Measurements from ENCODE around the gene FRMD3.

Gene FRMD3

GRCh38 chr9:83447351-83447750, 90.8 kb downstream of the FRMD3 start:
- Histone ChIP-seq H3K36me3 (ENCODE audit: control insufficient read depth, insufficient read depth, low read length) (no peaks in the 10 kb centered on the region), H3K9ac (ENCODE audit: low read length) (no peak overlapping the region), H3K27me3 (ENCODE audit: control insufficient read depth, insufficient read depth, low read length) (no peaks in the 10 kb centered on the region), H3K4me3 (ENCODE audit: low read length) (no peak overlapping the region), H3K4me1 (ENCODE audit: control insufficient read depth, insufficient read depth, low read length) (no peaks in the 10 kb centered on the region), H3K9me3 (ENCODE audit: control insufficient read depth, low read length) (no peaks in the 10 kb centered on the region)

- Histone ChIP-seq H3K36me3 (ENCODE audit: control insufficient read depth, insufficient read depth, low read length) (no peaks in the 10 kb centered on the region), H3K27me3 (ENCODE audit: control insufficient read depth, insufficient read depth, low read length) (no peaks in the 10 kb centered on the region), H3K9me3 (ENCODE audit: control insufficient read depth, low read length) (no peaks in the 10 kb centered on the region), H3K4me1 (ENCODE audit: control insufficient read depth, insufficient read depth, low read length) (no peaks in the 10 kb centered on the region), H3K4me3 (ENCODE audit: low read length) (no peak overlapping the region), H3K9ac (ENCODE audit: low read length) (no peak overlapping the region)
These were observed 92.4 kb downstream of the FRMD3 start for GRCh38 chr9:83445703-83446265.

GRCh38 chr9:83444110-83444509, 94.1 kb downstream of the FRMD3 start:
- Histone ChIP-seq H3K27me3 (ENCODE audit: control insufficient read depth, insufficient read depth, low read length) (no peaks in the 10 kb centered on the region), H3K9me3 (ENCODE audit: control insufficient read depth, low read length) (no peaks in the 10 kb centered on the region), H3K4me3 (ENCODE audit: low read length) (no peak overlapping the region), H3K9ac (ENCODE audit: low read length) (no peak overlapping the region), H3K4me1 (ENCODE audit: control insufficient read depth, insufficient read depth, low read length) (peaks cover 5% of the 10 kb centered on the region), H3K36me3 (ENCODE audit: control insufficient read depth, insufficient read depth, low read length) (no peaks in the 10 kb centered on the region)

- Histone ChIP-seq H3K4me3 (ENCODE audit: low read length) (no peak overlapping the region), H3K4me1 (ENCODE audit: control insufficient read depth, insufficient read depth, low read length) (peaks cover 5% of the 10 kb centered on the region)
These were observed 96.8 kb downstream of the FRMD3 start for GRCh38 chr9:83441390-83441789.

GRCh38 chr9:83440641-83441040, 97.6 kb downstream of the FRMD3 start:
- H3K36me3 ChIP-seq (ENCODE audit: control insufficient read depth, insufficient read depth, low read length), result no peaks in the 10 kb centered on the region
- peaks cover 5% of the 10 kb centered on the region for H3K4me1 ChIP-seq (ENCODE audit: control insufficient read depth, insufficient read depth, low read length)
- no peak overlapping the region for H3K4me3 ChIP-seq (ENCODE audit: low read length)
- no peaks in the 10 kb centered on the region for H3K9me3 ChIP-seq (ENCODE audit: control insufficient read depth, low read length)
- H3K27me3 ChIP-seq (ENCODE audit: control insufficient read depth, insufficient read depth, low read length), result no peaks in the 10 kb centered on the region
- no peak overlapping the region for H3K9ac ChIP-seq (ENCODE audit: low read length)

More at GRCh38 chr9:83441390-83441789, 96.8 kb downstream of the FRMD3 start:
- Histone ChIP-seq H3K27me3 (ENCODE audit: control insufficient read depth, insufficient read depth, low read length) (no peaks in the 10 kb centered on the region), H3K9ac (ENCODE audit: low read length) (no peak overlapping the region), H3K36me3 (ENCODE audit: control insufficient read depth, insufficient read depth, low read length) (no peaks in the 10 kb centered on the region), H3K9me3 (ENCODE audit: control insufficient read depth, low read length) (no peaks in the 10 kb centered on the region)

GRCh38 chr9:83435301-83435700, 102.9 kb downstream of the FRMD3 start:
- no peaks in the 10 kb centered on the region for H3K27me3 ChIP-seq (ENCODE audit: control insufficient read depth, insufficient read depth, low read length)
- H3K9ac ChIP-seq (ENCODE audit: low read length), result no peak overlapping the region
- H3K36me3 ChIP-seq (ENCODE audit: control insufficient read depth, insufficient read depth, low read length), result no peaks in the 10 kb centered on the region
- peaks cover 13% of the 10 kb centered on the region for H3K4me1 ChIP-seq (ENCODE audit: control insufficient read depth, insufficient read depth, low read length)
- no peak overlapping the region for H3K4me3 ChIP-seq (ENCODE audit: low read length)
- no peaks in the 10 kb centered on the region for H3K9me3 ChIP-seq (ENCODE audit: control insufficient read depth, low read length)

GRCh38 chr9:83434254-83434653, 103.9 kb downstream of the FRMD3 start:
- no peaks in the 10 kb centered on the region for H3K36me3 ChIP-seq (ENCODE audit: control insufficient read depth, insufficient read depth, low read length)
- H3K9ac ChIP-seq (ENCODE audit: low read length), result no peak overlapping the region
- H3K4me1 ChIP-seq (ENCODE audit: control insufficient read depth, insufficient read depth, low read length), result peaks cover 9% of the 10 kb centered on the region
- no peaks in the 10 kb centered on the region for H3K27me3 ChIP-seq (ENCODE audit: control insufficient read depth, insufficient read depth, low read length)
- no peaks in the 10 kb centered on the region for H3K9me3 ChIP-seq (ENCODE audit: control insufficient read depth, low read length)
- H3K4me3 ChIP-seq (ENCODE audit: low read length), result no peak overlapping the region

GRCh38 chr9:83433846-83434245, 104.4 kb downstream of the FRMD3 start:
- Histone ChIP-seq H3K4me3 (ENCODE audit: low read length) (no peak overlapping the region), H3K4me1 (ENCODE audit: control insufficient read depth, insufficient read depth, low read length) (peaks cover 9% of the 10 kb centered on the region), H3K9me3 (ENCODE audit: control insufficient read depth, low read length) (no peaks in the 10 kb centered on the region), H3K36me3 (ENCODE audit: control insufficient read depth, insufficient read depth, low read length) (no peaks in the 10 kb centered on the region), H3K27me3 (ENCODE audit: control insufficient read depth, insufficient read depth, low read length) (no peaks in the 10 kb centered on the region), H3K9ac (ENCODE audit: low read length) (no peak overlapping the region)

GRCh38 chr9:83432877-83433550, 105.2 kb downstream of the FRMD3 start:
- peaks cover 9% of the 10 kb centered on the region for H3K4me1 ChIP-seq (ENCODE audit: control insufficient read depth, insufficient read depth, low read length)
- H3K36me3 ChIP-seq (ENCODE audit: control insufficient read depth, insufficient read depth, low read length), result no peaks in the 10 kb centered on the region
- no peaks in the 10 kb centered on the region for H3K27me3 ChIP-seq (ENCODE audit: control insufficient read depth, insufficient read depth, low read length)
- H3K9me3 ChIP-seq (ENCODE audit: control insufficient read depth, low read length), result no peaks in the 10 kb centered on the region
- H3K9ac ChIP-seq (ENCODE audit: low read length), result no peak overlapping the region
- H3K4me3 ChIP-seq (ENCODE audit: low read length), result no peak overlapping the region

- H3K27me3 ChIP-seq (ENCODE audit: control insufficient read depth, insufficient read depth, low read length), result no peaks in the 10 kb centered on the region
- peaks cover 9% of the 10 kb centered on the region for H3K4me1 ChIP-seq (ENCODE audit: control insufficient read depth, insufficient read depth, low read length)
- H3K4me3 ChIP-seq (ENCODE audit: low read length), result no peak overlapping the region
- no peaks in the 10 kb centered on the region for H3K36me3 ChIP-seq (ENCODE audit: control insufficient read depth, insufficient read depth, low read length)
- no peaks in the 10 kb centered on the region for H3K9me3 ChIP-seq (ENCODE audit: control insufficient read depth, low read length)
- no peak overlapping the region for H3K9ac ChIP-seq (ENCODE audit: low read length)
These were observed 106.0 kb downstream of the FRMD3 start for GRCh38 chr9:83432104-83432627.

- H3K27me3 ChIP-seq (ENCODE audit: control insufficient read depth, insufficient read depth, low read length), result no peaks in the 10 kb centered on the region
- no peaks in the 10 kb centered on the region for H3K9me3 ChIP-seq (ENCODE audit: control insufficient read depth, low read length)
- no peak overlapping the region for H3K4me3 ChIP-seq (ENCODE audit: low read length)
- no peak overlapping the region for H3K9ac ChIP-seq (ENCODE audit: low read length)
- H3K4me1 ChIP-seq (ENCODE audit: control insufficient read depth, insufficient read depth, low read length), result peaks cover 9% of the 10 kb centered on the region
- no peaks in the 10 kb centered on the region for H3K36me3 ChIP-seq (ENCODE audit: control insufficient read depth, insufficient read depth, low read length)
These were observed 106.8 kb downstream of the FRMD3 start for GRCh38 chr9:83431101-83432060.

- Histone ChIP-seq H3K4me3 (ENCODE audit: low read length) (no peak overlapping the region), H3K36me3 (ENCODE audit: control insufficient read depth, insufficient read depth, low read length) (no peaks in the 10 kb centered on the region), H3K9me3 (ENCODE audit: control insufficient read depth, low read length) (no peaks in the 10 kb centered on the region), H3K9ac (ENCODE audit: low read length) (no peak overlapping the region), H3K27me3 (ENCODE audit: control insufficient read depth, insufficient read depth, low read length) (no peaks in the 10 kb centered on the region), H3K4me1 (ENCODE audit: control insufficient read depth, insufficient read depth, low read length) (peaks cover 9% of the 10 kb centered on the region)
These were observed 107.5 kb downstream of the FRMD3 start for GRCh38 chr9:83430681-83431080.

Data from mucosa of stomach (tissue), 1 donor.